ENCODE results near the gene TMEM18.
"Not testable (repeated sequence)": the region's sequence is repeated elsewhere in the genome, so short reads cannot be mapped to it uniquely, and the experiment has no call there.

GRCh38 chr2:702765-703164 is 25.6 kb upstream of the TMEM18 start:
- TF ChIP-seq CTCF, POLR2A (IDR thresholded peaks at IDR 0.05): not testable (repeated sequence)
